Right lobe of liver (tissue), 6 donors: ENCODE data around the gene SCAPER. TPM values are rescaled to one million over a fixed set of nuclear protein-coding genes. Genes with fewer than 3 reads are reported as not detected.

Experiments used
- ATAC-seq, 4 donors: fragments of 200-7000 bp; cut with Tn5 transposase; one replicate each; pipeline ENCODE4 v1.9.1; 2020; ENCODE audit warnings: mild to moderate bottlenecking in 4 of 4, moderate library complexity in 4 of 4
- DNase-seq, 3 donors: peaks; one replicate each; pipeline ENCODE4 v3.0.0-alpha.2; 2020
- H3K27ac ChIP-seq, 3 donors: fragments of 200-600 bp; one replicate each; pipeline ENCODE4 v1.8.0; 2022
- H3K27me3 ChIP-seq, 2 donors: fragments of 200-600 bp; one replicate each; pipeline ENCODE4 v1.8.0; 2022
- H3K36me3 ChIP-seq, 4 donors: fragments of 200-600 bp; sonication (generic) in 1 of 4; one replicate each; pipeline versions ENCODE4 v1.5.1 to v1.8.0; 2017 to 2022; ENCODE audit warnings: control low read depth in 1 of 4
- H3K4me1 ChIP-seq, 4 donors: fragments of 200-600 bp; sonication (generic) in 1 of 4; one replicate each; pipeline versions ENCODE4 v1.5.1 to v1.8.0; 2017 to 2022; ENCODE audit warnings: control low read depth in 1 of 4
- H3K4me3 ChIP-seq, 3 donors: fragments of 200-600 bp; one replicate each; pipeline ENCODE4 v1.8.0; 2022
- H3K9me3 ChIP-seq, 4 donors: fragments of 200-600 bp; sonication (generic) in 1 of 4; one replicate each; pipeline versions ENCODE4 v1.5.1 to v1.8.0; 2017 to 2022; ENCODE audit warnings: control low read depth in 1 of 4
- POLR2A ChIP-seq: fragments of 450-650 bp; IDR thresholded peaks from one replicate; pipeline ENCODE4 v1.6.1; 2017; ENCODE audit warnings: antibody characterized with exemption, mild to moderate bottlenecking
- WGBS: methylation state at CpG from one replicate; pipeline ENCODE4 v1.1.6; 2018; ENCODE audit warnings: low coverage, low lambda C conversion rate; ENCODE audit not compliant: insufficient coverage; ENCODE audit errors: missing lambda C conversion rate; 5-methylcytosine and 5-hydroxymethylcytosine counted together
- intact Hi-C, 2 donors: fragments of 100-400 bp; cut with DNase I; formaldehyde crosslinking; loops; one replicate each; pipeline versions ENCODE4 v1.11.2 to v1.14.1; 2022
- total RNA-seq, 6 experiments: library from RNA; depleted of rRNA in 2 of 6; stranded (reverse); fragments of >200 nt in 2 of 6; fragmentation: NEBNext Ultra II Directional in 3 of 6; extraction: Animal tissue kit (Norgen Biotek cat#: 25700) in 3 of 6; gene quantifications; one replicate each; pipeline versions ENCODE4 v1.1.0 to v1.2.4, GENCODE V29; 2016 to 2023
- TF ChIP-seq, protein P1 (sequence below), 4 donors: fragments of 200-600 bp in 3 of 4; fragments of 450-650 bp in 1 of 4; IDR thresholded peaks; one replicate each; pipeline versions ENCODE4 v1.5.1 to v1.8.0; 2016 to 2022; ENCODE audit warnings: antibody characterized with exemption in 4 of 4, mild to moderate bottlenecking in 2 of 4
- donor health status: DM: no; HTN: yes; CAD: no.
- donor health status: DM: no; HTN: no; CAD: no.
- donor health status: DM: no; HTN: no; CAD: no.
- donor health status: DM: no; HTN: yes; CAD: no.
- donor health status: DM: no; HTN: yes; CAD: no.

SCAPER gene
- total RNA-seq, 6 experiments from 2014 or later = 6.7 to 17.3 (median 10.4) TPM

DNA sequence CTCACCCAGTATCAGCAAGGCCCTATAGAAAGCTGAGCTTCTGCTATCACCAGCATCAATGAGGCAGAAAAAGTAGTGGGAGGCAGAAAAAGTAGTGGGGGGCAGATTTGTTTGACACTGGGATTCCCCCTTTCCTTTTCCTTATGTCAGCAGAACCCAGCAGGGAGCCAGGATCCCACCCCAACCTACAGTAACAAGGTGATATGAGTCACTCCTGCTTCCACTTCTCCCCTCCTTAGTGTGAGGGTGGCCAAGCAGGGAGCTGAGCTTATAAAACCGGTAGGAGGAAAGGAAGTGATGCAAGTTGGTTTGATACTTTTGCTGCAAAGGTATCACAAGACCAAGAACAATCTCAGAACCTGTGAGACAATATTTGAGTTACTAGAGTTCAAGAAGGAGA is 128.7 kb downstream of the SCAPER start:
- H3K36me3 ChIP-seq = peaks cover 0 to 6% (median 2%) of the 10 kb centered on the region in 4 donors
- intact Hi-C loops = no loop called here
- no peak overlapping the region for H3K4me3 ChIP-seq
- TF ChIP-seq, protein P1, sequence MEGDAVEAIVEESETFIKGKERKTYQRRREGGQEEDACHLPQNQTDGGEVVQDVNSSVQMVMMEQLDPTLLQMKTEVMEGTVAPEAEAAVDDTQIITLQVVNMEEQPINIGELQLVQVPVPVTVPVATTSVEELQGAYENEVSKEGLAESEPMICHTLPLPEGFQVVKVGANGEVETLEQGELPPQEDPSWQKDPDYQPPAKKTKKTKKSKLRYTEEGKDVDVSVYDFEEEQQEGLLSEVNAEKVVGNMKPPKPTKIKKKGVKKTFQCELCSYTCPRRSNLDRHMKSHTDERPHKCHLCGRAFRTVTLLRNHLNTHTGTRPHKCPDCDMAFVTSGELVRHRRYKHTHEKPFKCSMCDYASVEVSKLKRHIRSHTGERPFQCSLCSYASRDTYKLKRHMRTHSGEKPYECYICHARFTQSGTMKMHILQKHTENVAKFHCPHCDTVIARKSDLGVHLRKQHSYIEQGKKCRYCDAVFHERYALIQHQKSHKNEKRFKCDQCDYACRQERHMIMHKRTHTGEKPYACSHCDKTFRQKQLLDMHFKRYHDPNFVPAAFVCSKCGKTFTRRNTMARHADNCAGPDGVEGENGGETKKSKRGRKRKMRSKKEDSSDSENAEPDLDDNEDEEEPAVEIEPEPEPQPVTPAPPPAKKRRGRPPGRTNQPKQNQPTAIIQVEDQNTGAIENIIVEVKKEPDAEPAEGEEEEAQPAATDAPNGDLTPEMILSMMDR (IDR thresholded peaks at IDR 0.05) = no peak
- no peak for TF ChIP-seq POLR2A
- no peaks in the 10 kb centered on the region for H3K9me3 ChIP-seq
- no peaks in the 10 kb centered on the region for H3K27me3 ChIP-seq
- H3K4me1 ChIP-seq = no peaks in the 10 kb centered on the region
- no peak for DNase-seq
- WGBS = 82% methylated on average over 1 of the region's 1 CpG
- ATAC-seq = no peak
- no peak overlapping the region for H3K27ac ChIP-seq

DNA sequence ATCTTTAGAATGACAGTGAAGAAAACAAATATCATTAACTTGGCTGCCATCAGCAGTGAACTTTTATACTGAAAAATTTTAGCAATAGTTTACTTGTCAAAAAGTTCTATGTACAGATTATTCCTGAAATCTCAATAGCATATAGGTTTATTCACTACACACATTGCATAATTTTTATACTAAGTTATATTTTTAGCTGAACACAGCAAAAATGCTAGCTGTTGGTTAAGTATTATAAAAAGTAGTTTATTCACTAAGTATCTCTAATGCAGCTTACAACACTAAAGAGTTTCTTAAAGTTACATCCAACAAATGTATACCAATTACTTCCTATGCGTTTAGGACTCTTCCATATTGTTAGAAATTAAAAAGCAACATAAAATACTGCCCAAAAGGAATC is 131.9 kb downstream of the SCAPER start:
- Histone ChIP-seq H3K27me3 (no peaks in the 10 kb centered on the region), H3K36me3 (peaks cover 0 to 6% (median 2%) of the 10 kb centered on the region in 4 donors), H3K4me3 (no peak overlapping the region), H3K4me1 (no peaks in the 10 kb centered on the region), H3K27ac (no peak overlapping the region), H3K9me3 (no peaks in the 10 kb centered on the region)
- intact Hi-C loops = no loop called here
- no peak for ATAC-seq
- 95% methylated on average over 1 of the region's 1 CpG for WGBS
- TF ChIP-seq, protein P1 (IDR thresholded peaks at IDR 0.05) = no peak
- DNase-seq = no peak

DNA sequence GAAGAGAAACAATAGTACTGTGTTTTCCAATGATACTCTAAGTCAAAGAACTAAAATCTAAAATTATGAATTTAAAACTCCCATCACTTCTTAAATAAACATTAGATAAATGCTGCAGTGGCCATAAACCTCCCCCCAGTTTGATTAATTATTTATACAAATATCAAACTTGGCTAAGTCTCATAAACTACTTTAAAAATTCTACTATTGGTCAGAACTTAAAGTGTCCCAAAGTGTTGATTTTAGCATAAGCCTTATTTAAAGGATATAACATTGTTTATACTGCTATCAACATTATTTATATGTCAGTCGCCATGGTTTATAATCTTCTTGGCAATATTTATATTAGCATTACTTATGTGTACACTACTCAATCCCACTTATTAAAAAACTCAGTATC is 132.4 kb downstream of the SCAPER start:
- DNase-seq = no peak
- intact Hi-C loops = no loop called here
- H3K4me3 ChIP-seq = no peak overlapping the region
- no peak for ATAC-seq
- H3K9me3 ChIP-seq = no peaks in the 10 kb centered on the region
- H3K27me3 ChIP-seq = no peaks in the 10 kb centered on the region
- H3K36me3 ChIP-seq = peaks cover 0 to 6% (median 2%) of the 10 kb centered on the region in 4 donors
- H3K4me1 ChIP-seq = no peaks in the 10 kb centered on the region
- TF ChIP-seq, protein P1 (IDR thresholded peaks at IDR 0.05) = no peak
- TF ChIP-seq POLR2A = no peak
- no peak overlapping the region for H3K27ac ChIP-seq
- WGBS = 61% methylated on average over 1 of the region's 1 CpG

DNA sequence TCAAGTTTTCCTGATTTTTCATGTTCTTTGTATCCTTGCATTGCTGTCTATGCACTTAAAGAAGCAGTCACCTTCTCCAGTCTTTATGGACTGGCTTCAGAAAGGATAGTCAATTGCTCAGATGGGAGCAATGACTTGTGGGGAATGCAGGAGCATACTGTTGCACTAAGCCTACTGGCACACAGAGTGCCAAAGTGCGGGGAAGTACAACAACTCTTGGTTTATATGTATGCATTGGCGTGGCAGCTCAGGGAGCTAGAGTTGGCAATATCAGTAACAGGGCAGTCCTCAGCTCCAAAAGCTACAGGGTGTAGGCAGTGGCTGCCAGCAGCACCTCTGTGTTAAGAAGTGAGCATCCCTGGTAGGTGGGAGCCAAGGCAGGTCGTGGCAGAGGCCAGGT is 141.1 kb downstream of the SCAPER start:
- intact Hi-C loops = no loop called here
- Histone ChIP-seq H3K27ac (no peak overlapping the region), H3K4me3 (no peak overlapping the region), H3K36me3 (peaks cover 0 to 24% (median 8%) of the 10 kb centered on the region in 4 donors), H3K9me3 (no peaks in the 10 kb centered on the region), H3K4me1 (no peaks in the 10 kb centered on the region), H3K27me3 (no peaks in the 10 kb centered on the region)
- no peak for DNase-seq
- TF ChIP-seq POLR2A = no peak
- TF ChIP-seq, protein P1 (IDR thresholded peaks at IDR 0.05) = no peak
- ATAC-seq = no peak
- no CpG with 5 or more reads among the region's 3 CpGs for WGBS

DNA sequence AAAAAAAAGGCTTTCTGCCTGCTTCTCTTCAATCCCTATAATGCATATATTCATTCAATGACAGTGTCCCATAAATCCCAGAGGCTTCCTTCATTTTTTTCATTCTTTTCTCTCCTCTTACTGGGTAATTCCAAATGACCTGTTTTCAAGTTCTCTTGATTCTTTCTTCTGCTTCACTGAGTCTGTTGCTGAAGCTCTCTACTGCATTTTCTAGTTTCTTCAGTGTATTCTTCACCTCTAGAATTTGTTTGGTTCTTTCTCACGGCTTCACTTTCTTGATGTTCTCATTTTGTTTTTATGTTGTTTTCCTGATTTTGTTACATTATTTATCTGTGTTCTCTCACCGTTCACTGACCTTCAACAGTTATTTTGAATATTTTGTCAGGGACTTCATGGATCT is 141.6 kb downstream of the SCAPER start:
- H3K27ac ChIP-seq = no peak overlapping the region
- WGBS = 100% methylated on average over 2 of the region's 2 CpGs
- DNase-seq (no peak), ATAC-seq (no peak)
- no peak overlapping the region for H3K4me3 ChIP-seq
- H3K9me3 ChIP-seq = no peaks in the 10 kb centered on the region
- no peaks in the 10 kb centered on the region for H3K4me1 ChIP-seq
- H3K27me3 ChIP-seq = no peaks in the 10 kb centered on the region
- intact Hi-C loops = no loop called here
- H3K36me3 ChIP-seq = peaks cover 0 to 24% (median 8%) of the 10 kb centered on the region in 4 donors
- no peak for TF ChIP-seq POLR2A
- TF ChIP-seq, protein P1 (IDR thresholded peaks at IDR 0.05) = no peak
